Measurements from ENCODE around the gene CPT1B.
"Not testable (repeated sequence)": the region's sequence is repeated elsewhere in the genome, so short reads cannot be mapped to it uniquely, and the experiment has no call there.

The CPT1B gene

GRCh38 chr22:50551160-50551752, 27.0 kb downstream of the CPT1B start:
- H3K4me3 ChIP-seq (ENCODE audit: low read depth, low read length), result no peak overlapping the region
- DNase-seq (ENCODE audit: low read depth), result no peak

GRCh38 chr22:50550395-50550794, 27.8 kb downstream of the CPT1B start:
- H3K4me3 ChIP-seq (ENCODE audit: low read depth, low read length), result no peak overlapping the region
- DNase-seq (ENCODE audit: low read depth), result no peak

GRCh38 chr22:50548921-50549790, 29.1 kb downstream of the CPT1B start:
- H3K4me3 ChIP-seq (ENCODE audit: low read depth, low read length), result no peak overlapping the region
- DNase-seq (ENCODE audit: low read depth), result no peak

GRCh38 chr22:50548040-50548920, 29.9 kb downstream of the CPT1B start:
- H3K4me3 ChIP-seq (ENCODE audit: low read depth, low read length), result peak overlapping the region; percentile 7
- no peak for DNase-seq (ENCODE audit: low read depth)

- no peak for DNase-seq (ENCODE audit: low read depth)
Observed at GRCh38 chr22:50547263-50547985, 30.8 kb downstream of the CPT1B start.

GRCh38 chr22:50546326-50547262, 31.6 kb downstream of the CPT1B start:
- no peak overlapping the region for H3K4me3 ChIP-seq (ENCODE audit: low read depth, low read length)
- DNase-seq (ENCODE audit: low read depth), result no peak

More at GRCh38 chr22:50547263-50547985, 30.8 kb downstream of the CPT1B start:
- H3K4me3 ChIP-seq (ENCODE audit: low read depth, low read length), result no peak overlapping the region

- DNase-seq (ENCODE audit: low read depth), result no peak
- no peak within 1 kb of the TSS for H3K4me3 ChIP-seq (ENCODE audit: low read depth, low read length)
Observed at GRCh38 chr22:50545522-50546325, 32.5 kb downstream of the CPT1B start, which contains the start of gene KLHDC7B. TSS of gene KLHDC7B (plus strand) at chr22:50545899. CDS start at chr22:50546244, 345 bp downstream.

- no peak for DNase-seq (ENCODE audit: low read depth)
- H3K4me3 ChIP-seq (ENCODE audit: low read depth, low read length), result no peak overlapping the region
Observed at GRCh38 chr22:50544746-50545253, 33.4 kb downstream of the CPT1B start.

GRCh38 chr22:50544078-50544745, 34.0 kb downstream of the CPT1B start:
- peak overlapping the region; percentile 27 for H3K4me3 ChIP-seq (ENCODE audit: low read depth, low read length)
- DNase-seq (ENCODE audit: low read depth), result no peak

- no peak overlapping the region for H3K4me3 ChIP-seq (ENCODE audit: low read depth, low read length)
- no peak for DNase-seq (ENCODE audit: low read depth)
Observed at GRCh38 chr22:50542416-50542927, 35.8 kb downstream of the CPT1B start.

- not testable (repeated sequence) for H3K4me3 ChIP-seq (ENCODE audit: low read depth, low read length)
- DNase-seq (ENCODE audit: low read depth), result peak; percentile 56
Observed at GRCh38 chr22:50541667-50542026, 36.6 kb downstream of the CPT1B start.

GRCh38 chr22:50540381-50540780, 37.8 kb downstream of the CPT1B start:
- no peak for DNase-seq (ENCODE audit: low read depth)
- H3K4me3 ChIP-seq (ENCODE audit: low read depth, low read length), result no peak overlapping the region

- DNase-seq (ENCODE audit: low read depth), result no peak
- no peak overlapping the region for H3K4me3 ChIP-seq (ENCODE audit: low read depth, low read length)
Observed at GRCh38 chr22:50537765-50538164, 40.5 kb downstream of the CPT1B start.

GRCh38 chr22:50536226-50536625, 42.0 kb downstream of the CPT1B start:
- DNase-seq (ENCODE audit: low read depth), result no peak

GRCh38 chr22:50535113-50535512, 43.1 kb downstream of the CPT1B start:
- DNase-seq (ENCODE audit: low read depth), result no peak
- no peak overlapping the region for H3K4me3 ChIP-seq (ENCODE audit: low read depth, low read length)

More at GRCh38 chr22:50536226-50536625, 42.0 kb downstream of the CPT1B start:
- no peak overlapping the region for H3K4me3 ChIP-seq (ENCODE audit: low read depth, low read length)

- not testable (repeated sequence) for H3K4me3 ChIP-seq (ENCODE audit: low read depth, low read length); DNase-seq (ENCODE audit: low read depth)
Observed at GRCh38 chr22:50533856-50534711, 44.1 kb downstream of the CPT1B start.
